Esophagus muscularis mucosa (tissue), 4 donors: ENCODE measurements around the gene GALNT15. TPM values are rescaled to one million over a fixed set of nuclear protein-coding genes. Genes with fewer than 3 reads are reported as not detected.

Experiments
- DNase-seq: peaks from one replicate; pipeline ENCODE4 v3.0.0-alpha.2; 2017; ENCODE audit errors: extremely low spot score
- H3K27ac ChIP-seq, 4 donors: fragments of 200-600 bp; sonication (generic); replicated peaks in 1 of 4; 1 replicate in 3 of 4; 2 replicates in 1 of 4; pipeline ENCODE4 v1.5.1; 2016 to 2019; ENCODE audit warnings: mild to moderate bottlenecking in 1 of 4
- H3K27me3 ChIP-seq, 4 donors: fragments of 200-600 bp; sonication (generic); one replicate each; pipeline versions ENCODE4 v1.5.1 to v1.6.0; 2016 to 2019
- H3K36me3 ChIP-seq, 4 donors: fragments of 200-600 bp; sonication (generic); one replicate each; pipeline ENCODE4 v1.5.1; 2016 to 2019
- H3K4me1 ChIP-seq, 4 donors: fragments of 200-600 bp; sonication (generic); one replicate each; pipeline ENCODE4 v1.5.1; 2016 to 2019
- H3K4me3 ChIP-seq, 4 donors: fragments of 200-600 bp; sonication (generic); 1 replicate in 2 of 4; 2 replicates in 2 of 4; pipeline ENCODE4 v1.5.1; 2016 to 2019; ENCODE audit warnings: mild to moderate bottlenecking in 4 of 4, moderate library complexity in 1 of 4
- H3K9me3 ChIP-seq, 4 donors: fragments of 200-600 bp; sonication (generic); 1 replicate in 3 of 4; 2 replicates in 1 of 4; pipeline ENCODE4 v1.5.1; 2016 to 2019
- EP300 ChIP-seq: sonication (generic); formaldehyde crosslinking; IDR thresholded peaks from one replicate; pipeline ENCODE4 v1.6.1; 2017; ENCODE audit warnings: antibody characterized with exemption
- POLR2A ChIP-seq: fragments of 450-650 bp; IDR thresholded peaks from one replicate; pipeline ENCODE4 v1.6.1; 2017; ENCODE audit warnings: antibody characterized with exemption, moderate library complexity, mild to moderate bottlenecking, low read depth
- POLR2AphosphoS5 ChIP-seq, 2 donors: sonication (generic); formaldehyde crosslinking; IDR thresholded peaks; one replicate each; pipeline ENCODE4 v1.6.1; 2017; ENCODE audit warnings: antibody characterized with exemption in 2 of 2
- WGBS: methylation state at CpG from one replicate; pipeline ENCODE4 v1.1.5; 2018; 5-methylcytosine and 5-hydroxymethylcytosine counted together
- intact Hi-C: fragments of 100-400 bp; cut with DNase I; formaldehyde crosslinking; loops from one replicate; pipeline ENCODE4 v1.15.1; 2023
- total RNA-seq, 4 donors: library from RNA; depleted of rRNA; stranded (reverse); fragments of >200 nt; gene quantifications; one replicate each; pipeline versions ENCODE4 v1.1.0 to v1.2.1, GENCODE V29; 2016
- TF ChIP-seq, protein P1 (sequence below), 3 experiments: fragments of 200-600 bp in 2 of 3; fragments of 450-650 bp in 1 of 3; sonication (generic) in 2 of 3; IDR thresholded peaks; one replicate each; pipeline ENCODE4 v1.5.1; 2017 to 2019; ENCODE audit warnings: antibody characterized with exemption in 3 of 3, mild to moderate bottlenecking in 2 of 3, moderate library complexity in 1 of 3

The GALNT15 gene
- total RNA-seq, 4 donors from 2014 or later = 76.0 to 320 (median 135) TPM

DNA sequence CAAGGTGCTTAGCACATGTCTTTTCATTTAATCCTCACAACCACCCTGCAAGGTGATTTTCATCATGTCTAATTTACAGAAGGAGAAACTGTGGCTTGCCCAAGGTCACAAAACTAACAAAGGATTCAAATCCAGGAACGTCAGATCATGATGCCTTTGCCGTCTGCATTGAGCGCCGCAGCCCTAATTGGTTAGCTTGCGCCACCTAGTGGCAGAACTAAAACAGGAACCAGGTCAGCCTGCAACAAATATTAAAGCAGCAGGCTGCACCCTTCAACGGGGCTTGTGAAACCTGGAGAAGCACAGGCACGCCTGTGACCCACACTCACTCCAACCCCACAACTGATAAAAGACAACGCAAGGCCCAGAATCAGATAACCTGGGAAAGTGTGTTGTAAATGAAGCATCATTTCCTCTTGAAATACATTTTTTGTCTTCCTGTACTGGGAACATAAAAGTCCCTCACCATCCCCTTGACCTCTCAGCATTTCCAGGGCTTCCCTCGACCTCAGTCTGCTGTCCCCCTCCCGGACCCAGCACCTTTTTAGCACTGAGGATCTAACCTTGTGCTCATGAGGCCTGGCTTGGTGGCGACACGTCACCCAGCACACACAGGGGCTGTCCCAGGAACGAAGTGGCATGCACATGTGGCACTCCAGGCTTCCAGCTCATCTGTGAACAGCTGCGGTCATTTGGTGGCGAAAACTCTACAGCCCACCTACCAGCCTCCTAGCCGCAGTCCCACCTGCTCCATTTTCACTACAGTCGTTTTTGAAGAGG is 73.0 kb downstream of the GALNT15 start:
- no peaks in the 10 kb centered on the region for H3K36me3 ChIP-seq
- intact Hi-C loops = loop anchor here (2.0 to 10.0 kb wide), 3 partner anchors 70 to 613 kb away; no protein-coding TSS in a partner anchor
- TF ChIP-seq, protein P1, sequence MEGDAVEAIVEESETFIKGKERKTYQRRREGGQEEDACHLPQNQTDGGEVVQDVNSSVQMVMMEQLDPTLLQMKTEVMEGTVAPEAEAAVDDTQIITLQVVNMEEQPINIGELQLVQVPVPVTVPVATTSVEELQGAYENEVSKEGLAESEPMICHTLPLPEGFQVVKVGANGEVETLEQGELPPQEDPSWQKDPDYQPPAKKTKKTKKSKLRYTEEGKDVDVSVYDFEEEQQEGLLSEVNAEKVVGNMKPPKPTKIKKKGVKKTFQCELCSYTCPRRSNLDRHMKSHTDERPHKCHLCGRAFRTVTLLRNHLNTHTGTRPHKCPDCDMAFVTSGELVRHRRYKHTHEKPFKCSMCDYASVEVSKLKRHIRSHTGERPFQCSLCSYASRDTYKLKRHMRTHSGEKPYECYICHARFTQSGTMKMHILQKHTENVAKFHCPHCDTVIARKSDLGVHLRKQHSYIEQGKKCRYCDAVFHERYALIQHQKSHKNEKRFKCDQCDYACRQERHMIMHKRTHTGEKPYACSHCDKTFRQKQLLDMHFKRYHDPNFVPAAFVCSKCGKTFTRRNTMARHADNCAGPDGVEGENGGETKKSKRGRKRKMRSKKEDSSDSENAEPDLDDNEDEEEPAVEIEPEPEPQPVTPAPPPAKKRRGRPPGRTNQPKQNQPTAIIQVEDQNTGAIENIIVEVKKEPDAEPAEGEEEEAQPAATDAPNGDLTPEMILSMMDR (IDR thresholded peaks at IDR 0.05) = peak; percentile 86 to 94 (median 92)
- no peak for TF ChIP-seq EP300
- peak in 1 of 2 donors; percentile 39 for TF ChIP-seq POLR2AphosphoS5 (IDR thresholded peaks at IDR 0.05)
- no peak for TF ChIP-seq POLR2A
- no peak overlapping the region for H3K27ac ChIP-seq
- no peaks in the 10 kb centered on the region for H3K27me3 ChIP-seq
- no peak overlapping the region for H3K4me3 ChIP-seq
- WGBS = 33% methylated on average over 17 of the region's 17 CpGs
- H3K9me3 ChIP-seq = no peaks in the 10 kb centered on the region
- H3K4me1 ChIP-seq = peaks cover 7 to 19% (median 9%) of the 10 kb centered on the region in 4 donors
- DNase-seq = no peak

DNA sequence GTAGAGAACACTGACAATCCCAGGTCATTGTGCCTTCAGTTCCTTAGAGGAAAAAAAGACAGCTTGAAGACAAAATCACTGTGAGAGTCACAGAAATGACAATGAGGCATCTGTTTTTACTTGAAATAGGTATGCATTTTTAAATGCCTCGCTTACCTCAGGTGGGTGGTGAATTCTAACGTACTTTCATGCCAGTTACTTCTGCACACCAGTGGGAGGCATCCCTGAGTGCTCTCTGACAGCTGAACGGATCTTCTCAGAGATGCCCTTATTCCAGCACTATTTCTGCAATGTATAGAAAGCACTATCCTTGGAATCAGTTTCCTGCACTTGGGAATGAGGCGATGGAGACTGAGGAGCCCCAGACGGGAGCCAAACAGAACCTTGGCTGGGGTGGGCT is 74.1 kb downstream of the GALNT15 start:
- intact Hi-C loops = loop anchor here (5.0 to 10.0 kb wide), 2 partner anchors 71 to 614 kb away; no protein-coding TSS in a partner anchor
- Histone ChIP-seq H3K9me3 (no peaks in the 10 kb centered on the region), H3K4me3 (no peak overlapping the region), H3K27ac (no peak overlapping the region), H3K27me3 (no peaks in the 10 kb centered on the region), H3K36me3 (no peaks in the 10 kb centered on the region), H3K4me1 (peaks cover 9 to 25% (median 12%) of the 10 kb centered on the region in 4 donors)
- no peak for DNase-seq
- TF ChIP-seq, protein P1 (IDR thresholded peaks at IDR 0.05) = no peak
- TF ChIP-seq EP300 = no peak
- no peak for TF ChIP-seq POLR2A
- no peak for TF ChIP-seq POLR2AphosphoS5 (IDR thresholded peaks at IDR 0.05)
- WGBS = 82% methylated on average over 5 of the region's 5 CpGs

DNA sequence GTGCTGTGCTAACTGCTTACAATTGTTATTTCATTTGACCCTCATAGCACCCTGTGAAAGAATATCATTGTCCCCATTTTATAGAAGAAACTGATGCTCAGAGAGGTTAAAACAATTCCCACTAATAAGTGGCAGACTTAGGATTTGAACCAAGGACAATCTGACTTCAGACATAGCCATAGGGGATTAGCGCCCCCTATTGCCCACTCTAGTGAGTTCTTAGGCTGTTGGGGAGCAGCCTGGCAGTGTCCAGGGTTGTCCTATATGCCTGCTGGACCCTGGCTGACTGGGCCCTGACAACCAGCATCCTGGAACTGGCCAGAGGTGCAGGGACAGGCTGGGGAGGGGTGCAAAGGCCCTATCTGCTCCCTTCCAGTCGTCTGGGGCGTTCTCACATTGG is 74.9 kb downstream of the GALNT15 start:
- Histone ChIP-seq H3K36me3 (no peaks in the 10 kb centered on the region), H3K4me3 (no peak overlapping the region), H3K9me3 (no peaks in the 10 kb centered on the region), H3K27ac (no peak overlapping the region), H3K4me1 (peaks cover 9 to 18% (median 13%) of the 10 kb centered on the region in 4 donors), H3K27me3 (no peaks in the 10 kb centered on the region)
- intact Hi-C loops = loop anchor here (5.0 to 10.0 kb wide), 2 partner anchors 72 to 615 kb away; no protein-coding TSS in a partner anchor
- no peak for DNase-seq
- no peak for TF ChIP-seq EP300
- TF ChIP-seq, protein P1 (IDR thresholded peaks at IDR 0.05) = peak in 1 of 3 experiments; percentile 11
- 21% methylated on average over 2 of the region's 3 CpGs for WGBS

DNA sequence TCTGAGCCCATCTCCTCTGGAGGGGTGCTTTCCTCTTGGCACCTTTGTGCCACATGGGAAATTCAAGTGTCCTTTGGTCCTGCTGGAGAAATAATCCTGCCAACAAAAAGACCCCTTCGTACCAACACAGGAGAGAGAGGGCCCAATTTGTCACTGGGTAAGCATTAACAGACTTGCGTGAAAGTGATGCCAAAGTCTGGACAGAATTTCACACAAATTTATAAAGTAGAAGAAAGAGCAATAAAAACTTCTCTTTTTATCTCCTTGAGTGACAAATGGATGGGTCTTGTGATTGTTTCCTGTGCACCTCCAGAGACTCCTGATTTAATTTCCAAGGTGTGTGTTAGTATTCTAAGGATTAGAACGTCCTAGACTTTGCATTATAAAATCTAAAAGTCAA is 75.4 kb downstream of the GALNT15 start:
- Histone ChIP-seq H3K9me3 (no peaks in the 10 kb centered on the region), H3K4me3 (no peak overlapping the region), H3K4me1 (peaks cover 9 to 16% (median 11%) of the 10 kb centered on the region in 4 donors), H3K27me3 (no peaks in the 10 kb centered on the region), H3K36me3 (no peaks in the 10 kb centered on the region), H3K27ac (no peak overlapping the region)
- intact Hi-C loops = loop anchor here (5.0 to 10.0 kb wide), 2 partner anchors 73 to 615 kb away; no protein-coding TSS in a partner anchor
- no peak for DNase-seq
- 77% methylated on average over 3 of the region's 3 CpGs for WGBS
- no peak for TF ChIP-seq POLR2A
- TF ChIP-seq, protein P1 (IDR thresholded peaks at IDR 0.05) = no peak
- TF ChIP-seq POLR2AphosphoS5 (IDR thresholded peaks at IDR 0.05) = no peak
- TF ChIP-seq EP300 = no peak
